Measurements from ENCODE around the gene USH1G.

The USH1G gene

DNA sequence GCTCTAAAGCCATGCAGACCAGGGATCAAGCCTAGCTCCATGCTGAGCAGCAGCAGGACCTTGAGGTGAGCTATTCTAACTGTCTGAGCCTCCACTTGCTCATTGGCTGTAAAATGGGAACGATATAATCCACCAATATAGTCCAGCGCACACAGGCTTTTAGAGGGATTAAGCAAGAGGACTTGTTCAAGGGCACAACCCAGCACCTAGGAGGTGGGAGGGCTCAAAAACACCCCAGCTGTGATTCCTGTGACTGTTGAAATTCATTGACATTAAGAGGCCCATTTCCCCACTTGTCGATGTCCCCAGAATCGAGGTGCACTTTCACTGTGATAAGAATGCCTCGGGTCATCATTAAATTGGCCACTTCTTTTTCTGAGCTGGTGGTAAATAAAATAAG is 4.1 kb downstream of the USH1G start:
- Histone ChIP-seq H3K36me3 (ENCODE audit: low read length) (no peaks in the 10 kb centered on the region), H2AFZ (ENCODE audit: low read depth, low read length, severe bottlenecking) (no peak overlapping the region), H3K9ac (ENCODE audit: low read length) (no peak overlapping the region), H3K4me2 (ENCODE audit: low read depth, low read length, poor library complexity, severe bottlenecking) (no peak overlapping the region), H3K27me3 (ENCODE audit: low read length) (no peaks in the 10 kb centered on the region), H3K27ac (ENCODE audit: low read depth, low read length) (no peak overlapping the region), H3K9me3 (ENCODE audit: insufficient read depth, low read length) (no peaks in the 10 kb centered on the region), H3K79me2 (ENCODE audit: insufficient read depth, low read length) (no peaks in the 10 kb centered on the region), H3K9me2 (replicated peaks; ENCODE audit: insufficient read depth, low read length) (no peaks in the 10 kb centered on the region), H4K20me1 (ENCODE audit: low read depth, low read length) (no peaks in the 10 kb centered on the region), H3K4me3 (ENCODE audit: insufficient read depth, low read length, poor library complexity, severe bottlenecking) (no peak overlapping the region), H3F3A (ENCODE audit: insufficient read depth) (no peaks in the 10 kb centered on the region)
- TF ChIP-seq, protein P1, sequence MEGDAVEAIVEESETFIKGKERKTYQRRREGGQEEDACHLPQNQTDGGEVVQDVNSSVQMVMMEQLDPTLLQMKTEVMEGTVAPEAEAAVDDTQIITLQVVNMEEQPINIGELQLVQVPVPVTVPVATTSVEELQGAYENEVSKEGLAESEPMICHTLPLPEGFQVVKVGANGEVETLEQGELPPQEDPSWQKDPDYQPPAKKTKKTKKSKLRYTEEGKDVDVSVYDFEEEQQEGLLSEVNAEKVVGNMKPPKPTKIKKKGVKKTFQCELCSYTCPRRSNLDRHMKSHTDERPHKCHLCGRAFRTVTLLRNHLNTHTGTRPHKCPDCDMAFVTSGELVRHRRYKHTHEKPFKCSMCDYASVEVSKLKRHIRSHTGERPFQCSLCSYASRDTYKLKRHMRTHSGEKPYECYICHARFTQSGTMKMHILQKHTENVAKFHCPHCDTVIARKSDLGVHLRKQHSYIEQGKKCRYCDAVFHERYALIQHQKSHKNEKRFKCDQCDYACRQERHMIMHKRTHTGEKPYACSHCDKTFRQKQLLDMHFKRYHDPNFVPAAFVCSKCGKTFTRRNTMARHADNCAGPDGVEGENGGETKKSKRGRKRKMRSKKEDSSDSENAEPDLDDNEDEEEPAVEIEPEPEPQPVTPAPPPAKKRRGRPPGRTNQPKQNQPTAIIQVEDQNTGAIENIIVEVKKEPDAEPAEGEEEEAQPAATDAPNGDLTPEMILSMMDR (IDR thresholded peaks at IDR 0.05; ENCODE audit: insufficient read depth, low read length, poor library complexity, severe bottlenecking) = no peak
- TF ChIP-seq EZH2phosphoT487 (conservative IDR thresholded peaks at IDR 0.05; ENCODE audit: low read length) = no peak

- no peaks in the 10 kb centered on the region for H4K20me1 ChIP-seq (ENCODE audit: low read depth, low read length)
- no peaks in the 10 kb centered on the region for H3K36me3 ChIP-seq (ENCODE audit: low read length)
- no peak overlapping the region for H3K4me2 ChIP-seq (ENCODE audit: low read depth, low read length, poor library complexity, severe bottlenecking)
- no peak overlapping the region for H3K9ac ChIP-seq (ENCODE audit: low read length)
- H3F3A ChIP-seq (ENCODE audit: insufficient read depth) = no peaks in the 10 kb centered on the region
- H3K9me3 ChIP-seq (ENCODE audit: insufficient read depth, low read length) = no peaks in the 10 kb centered on the region
- H3K4me3 ChIP-seq (ENCODE audit: insufficient read depth, low read length, poor library complexity, severe bottlenecking) = no peak overlapping the region
- H3K27me3 ChIP-seq (ENCODE audit: low read length) = no peaks in the 10 kb centered on the region
- H3K27ac ChIP-seq (ENCODE audit: low read depth, low read length) = no peak overlapping the region
- H3K9me2 ChIP-seq (replicated peaks; ENCODE audit: insufficient read depth, low read length) = no peaks in the 10 kb centered on the region
- H2AFZ ChIP-seq (ENCODE audit: low read depth, low read length, severe bottlenecking) = no peak overlapping the region
- TF ChIP-seq EZH2phosphoT487 (conservative IDR thresholded peaks at IDR 0.05; ENCODE audit: low read length) = no peak
- TF ChIP-seq, protein P1 (IDR thresholded peaks at IDR 0.05; ENCODE audit: insufficient read depth, low read length, poor library complexity, severe bottlenecking) = no peak
- no peaks in the 10 kb centered on the region for H3K79me2 ChIP-seq (ENCODE audit: insufficient read depth, low read length)
Measured at GRCh38 chr17:74917430-74917829, 5.6 kb downstream of the USH1G start.

DNA sequence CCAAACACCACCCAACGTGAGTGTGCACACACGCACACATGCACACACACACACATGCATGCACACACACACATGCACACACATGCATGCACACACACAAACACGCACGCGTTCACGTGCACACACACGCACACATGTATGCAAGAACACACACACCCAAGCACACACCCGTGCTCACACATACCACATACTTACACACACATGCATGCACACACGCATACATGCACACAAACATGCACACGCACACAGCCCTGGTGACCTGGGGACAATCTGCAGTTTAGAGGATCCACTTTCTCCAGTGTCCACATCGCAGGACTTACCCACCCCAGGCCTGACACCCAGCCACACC is 6.2 kb downstream of the USH1G start:
- Histone ChIP-seq H3K9ac (ENCODE audit: low read length) (no peak overlapping the region), H3K27me3 (ENCODE audit: low read length) (no peaks in the 10 kb centered on the region), H3K9me3 (ENCODE audit: insufficient read depth, low read length) (no peaks in the 10 kb centered on the region), H3F3A (ENCODE audit: insufficient read depth) (no peaks in the 10 kb centered on the region), H3K4me3 (ENCODE audit: insufficient read depth, low read length, poor library complexity, severe bottlenecking) (no peak overlapping the region), H3K4me2 (ENCODE audit: low read depth, low read length, poor library complexity, severe bottlenecking) (no peak overlapping the region), H3K9me2 (replicated peaks; ENCODE audit: insufficient read depth, low read length) (no peaks in the 10 kb centered on the region), H3K27ac (ENCODE audit: low read depth, low read length) (no peak overlapping the region), H4K20me1 (ENCODE audit: low read depth, low read length) (no peaks in the 10 kb centered on the region), H3K79me2 (ENCODE audit: insufficient read depth, low read length) (no peaks in the 10 kb centered on the region), H3K36me3 (ENCODE audit: low read length) (no peaks in the 10 kb centered on the region), H2AFZ (ENCODE audit: low read depth, low read length, severe bottlenecking) (no peak overlapping the region)
- TF ChIP-seq, protein P1 (IDR thresholded peaks at IDR 0.05; ENCODE audit: insufficient read depth, low read length, poor library complexity, severe bottlenecking) = no peak
- TF ChIP-seq EZH2phosphoT487 (conservative IDR thresholded peaks at IDR 0.05; ENCODE audit: low read length) = no peak
